Measurements from ENCODE around the gene PHF12. TPM values are rescaled to one million over a fixed set of nuclear protein-coding genes. Genes with fewer than 3 reads are reported as not detected.

The PHF12 gene
- total and polyA plus RNA-seq, 2 of the 4 experiments (the other 2 are of a cell fraction) = 24.4 to 25.6 TPM

GRCh38 chr17:28992185-28992584 is 40.9 kb upstream of the PHF12 start:
- Histone ChIP-seq H3K56ac (ENCODE audit: extremely low read depth, insufficient read depth, low read length) (no peak overlapping the region), H3K4me2 (ENCODE audit: low read depth, low read length) (no peak overlapping the region), H3K9ac (ENCODE audit: low read depth, low read length) (no peak overlapping the region), H3K36me3 (ENCODE audit: control insufficient read depth, insufficient read depth, low read length) (no peaks in the 10 kb centered on the region), H2AFZ (replicated peaks; ENCODE audit: low read length, poor library complexity) (no peak overlapping the region), H3K4me1 (ENCODE audit: control insufficient read depth, insufficient read depth, low read length) (no peaks in the 10 kb centered on the region), H3K23ac (ENCODE audit: low read depth, low read length) (no peak overlapping the region), H3K14ac (replicated peaks; ENCODE audit: low read depth, low read length) (no peak overlapping the region), H3K27ac (ENCODE audit: insufficient read depth, low read length) (no peak overlapping the region), H2BK120ac (ENCODE audit: low read depth, low read length) (no peak overlapping the region), H3K9me1 (ENCODE audit: insufficient read depth, low read length) (0 out of 2 replicates have a peak, but pooled peaks cover 5% of the 10 kb centered on the region), H3K4me3 (ENCODE audit: insufficient read depth, low read depth, low read length) (no peak overlapping the region), H2BK20ac (ENCODE audit: low read depth, low read length) (no peak overlapping the region), H3K18ac (ENCODE audit: low read depth, low read length) (no peak overlapping the region), H4K5ac (ENCODE audit: low read depth, low read length) (no peak overlapping the region), H4K8ac (ENCODE audit: low read depth in 2 of 2, low read length in 2 of 2) (no peak overlapping the region), H4K91ac (ENCODE audit: insufficient read depth, low read depth, low read length) (no peak overlapping the region), H3K27me3 (ENCODE audit: control insufficient read depth, insufficient read depth, low read length) (peaks cover 42% of the 10 kb centered on the region), H3K79me1 (ENCODE audit: low read depth in 1 of 2, low read length in 2 of 2) (no peaks in the 10 kb centered on the region), H3K4ac (ENCODE audit: low read depth, low read length) (no peak overlapping the region), H3K9me3 (ENCODE audit: control insufficient read depth, insufficient read depth, low read length) (no peaks in the 10 kb centered on the region), H2BK15ac (ENCODE audit: low read depth, low read length) (no peak overlapping the region), H2BK5ac (ENCODE audit: low read depth, low read length, poor library complexity, severe bottlenecking) (no peak overlapping the region), H2AK9ac (replicated peaks; ENCODE audit: low read depth, low read length, poor library complexity) (no peak overlapping the region), H4K20me1 (ENCODE audit: insufficient read depth, low read length) (no peaks in the 10 kb centered on the region; the same call in 1 of the 2 replicates), H2AK5ac (ENCODE audit: low read depth, low read length) (no peak overlapping the region)
- DNase-seq (no peak), ATAC-seq (ENCODE audit: low read depth) (no peak)
- BruUV-seq (replicated peaks) = no TSS peak
- 100% methylated on average over 4 of the region's 7 CpGs; no CpG with 5 or more reads in 1 of the 2 experiments for WGBS, 2 experiments (ENCODE audit: extremely low coverage in 2 of 2, insufficient read length in 1 of 2)
- ChIA-PET CTCF (no interaction called here), POLR2A (ENCODE audit: unreplicated experiment) (no interaction called here)
- dilution Hi-C loops (cut with HindIII; ENCODE audit: low sequenced_read_pairs, unreplicated experiment) (no loop called here), intact Hi-C loops (cut with micrococcal nuclease) (no loop called here), in situ Hi-C loops (cut with MboI; ENCODE audit: low sequenced_read_pairs) (no loop called here)
- TF ChIP-seq RAD21 (IDR thresholded peaks at IDR 0.05; ENCODE audit: low read length) (no peak), MAZ (IDR thresholded peaks at IDR 0.05; ENCODE audit: borderline replicate concordance, low read depth, low read length) (no peak), BHLHE40 (IDR thresholded peaks at IDR 0.05; ENCODE audit: low read depth, low read length) (no peak), RFX5 (IDR thresholded peaks at IDR 0.05; ENCODE audit: low read depth, low read length) (no peak), NFE2L2 (IDR thresholded peaks at IDR 0.05; ENCODE audit: low read depth, low read length) (no peak), ELK1 (IDR thresholded peaks at IDR 0.05; ENCODE audit: borderline replicate concordance, low read depth, low read length) (no peak), FOS (IDR thresholded peaks at IDR 0.05; ENCODE audit: low read depth, low read length) (no peak), USF2 (IDR thresholded peaks at IDR 0.05; ENCODE audit: low read depth, low read length) (no peak), RCOR1 (IDR thresholded peaks at IDR 0.05; ENCODE audit: insufficient replicate concordance, low read length) (no peak), MAFK (IDR thresholded peaks at IDR 0.05; ENCODE audit: low read depth, low read length) (no peak), POLR2A (IDR thresholded peaks at IDR 0.05; ENCODE audit: low read depth, low read length) (no peak), CHD1 (IDR thresholded peaks at IDR 0.05; ENCODE audit: low read depth, low read length) (no peak)
